Activated B cell treated with CpG ODN at 0.5 μM for 24 hours (primary cell): ENCODE data around the gene ANKRD11. TPM values are rescaled to one million over a fixed set of nuclear protein-coding genes. Genes with fewer than 3 reads are reported as not detected.

Experiments
- ATAC-seq: fragments of 200-7000 bp; cut with Tn5 transposase; one replicate; pipeline ENCODE4 v1.10.0; 2021; ENCODE audit warnings: low read depth, mild to moderate bottlenecking, moderate library complexity
- CTCF ChIA-PET: fragments of 350-600 bp; sonication (Branson Sonifier 250); formaldehyde crosslinking; loops from one replicate; lab custom pipeline; 2021; ENCODE audit warnings: antibody characterized with exemption; lab: Charles Lee
- POLR2A ChIA-PET: fragments of 350-600 bp; sonication (Branson Sonifier 250); formaldehyde crosslinking; loops from one replicate; lab custom pipeline; 2021; ENCODE audit warnings: antibody characterized with exemption; lab: Charles Lee
- DNase-seq: peaks from one replicate; pipeline ENCODE4 v3.0.0; 2022
- H3K27ac Mint-ChIP-seq: one replicate; pipeline ENCODE4 v1.8.0; 2020; ENCODE audit warnings: mixed read lengths
- H3K27me3 Mint-ChIP-seq: one replicate; pipeline ENCODE4 v1.8.0; 2021; ENCODE audit warnings: mixed read lengths
- H3K36me3 Mint-ChIP-seq: one replicate; pipeline ENCODE4 v1.8.0; 2021; ENCODE audit warnings: low read depth, mixed read lengths
- H3K4me1 Mint-ChIP-seq: one replicate; pipeline ENCODE4 v1.8.0; 2021; ENCODE audit warnings: mixed read lengths
- H3K4me3 Mint-ChIP-seq: one replicate; pipeline ENCODE4 v1.8.0; 2020; ENCODE audit warnings: mild to moderate bottlenecking, mixed read lengths
- H3K9me3 Mint-ChIP-seq: one replicate; pipeline ENCODE4 v1.8.0; 2020; ENCODE audit warnings: mixed read lengths
- CTCF ChIP-seq: fragments of 200-600 bp; IDR thresholded peaks from one replicate; pipeline ENCODE4 v1.8.0; 2022; ENCODE audit warnings: antibody characterized with exemption, mild to moderate bottlenecking
- intact Hi-C: fragments of 100-400 bp; cut with micrococcal nuclease; formaldehyde crosslinking; loops from one replicate; pipeline ENCODE4 v1.15.1; 2024
- total RNA-seq: library from RNA; stranded (reverse); gene quantifications from 2 replicates; pipeline ENCODE4 v1.2.3, GENCODE V29; 2022

ANKRD11 gene
- total RNA-seq, 1 donor from 2014 or later, result 243 TPM

- ChIA-PET CTCF (interaction anchor here (1.2 to 1.3 kb wide), 2 partner anchors 21 to 133 kb away, joined by 3 read pairs; no protein-coding TSS in a partner anchor), POLR2A (interaction anchor here (0.6 to 3.0 kb wide), 3 partner anchors 14 to 119 kb away, joined by 6 to 10 read pairs (median 8); no protein-coding TSS in a partner anchor)
- Mint-ChIP-seq H3K4me3 (no peak overlapping the region), H3K9me3 (no peaks in the 10 kb centered on the region), H3K27me3 (no peaks in the 10 kb centered on the region), H3K36me3 (peaks cover 42% of the 10 kb centered on the region), H3K27ac (no peak overlapping the region), H3K4me1 (peaks cover 88% of the 10 kb centered on the region)
- intact Hi-C loops, result loop anchor here (2.0 kb wide), 1 partner anchor 15 kb away; no protein-coding TSS in a partner anchor
- no peak for TF ChIP-seq CTCF
- no peak for DNase-seq
- no peak for ATAC-seq
Observed at GRCh38 chr16:89375686-89376085, 114.7 kb downstream of the ANKRD11 start.

- Mint-ChIP-seq H3K4me1 (peaks cover 84% of the 10 kb centered on the region), H3K4me3 (peak overlapping the region; percentile 72), H3K9me3 (no peaks in the 10 kb centered on the region), H3K36me3 (peaks cover 45% of the 10 kb centered on the region), H3K27ac (peak overlapping the region; percentile 65), H3K27me3 (no peaks in the 10 kb centered on the region)
- ChIA-PET POLR2A (interaction anchor here (0.7 to 3.0 kb wide), 4 partner anchors 10 to 122 kb away, joined by 3 to 10 read pairs (median 6); no protein-coding TSS in a partner anchor), CTCF (interaction anchor here (1.2 to 1.3 kb wide), 2 partner anchors 21 to 134 kb away, joined by 3 read pairs; no protein-coding TSS in a partner anchor)
- intact Hi-C loops, result loop anchor here (2.0 kb wide), 1 partner anchor 14 kb away; no protein-coding TSS in a partner anchor
- DNase-seq, result peak; percentile 32
- ATAC-seq, result peak; percentile 96
- TF ChIP-seq CTCF, result no peak
Observed at GRCh38 chr16:89375021-89375420, 115.3 kb downstream of the ANKRD11 start.

GRCh38 chr16:89374393-89374960, 115.9 kb downstream of the ANKRD11 start:
- H3K36me3 Mint-ChIP-seq, result peaks cover 42% of the 10 kb centered on the region
- intact Hi-C loops, result loop anchor here (2.0 kb wide), 1 partner anchor 14 kb away; no protein-coding TSS in a partner anchor
- no peaks in the 10 kb centered on the region for H3K9me3 Mint-ChIP-seq

GRCh38 chr16:89373355-89374110, 116.8 kb downstream of the ANKRD11 start:
- H3K27me3 Mint-ChIP-seq, result no peaks in the 10 kb centered on the region
- ATAC-seq (no peak), DNase-seq (no peak)
- ChIA-PET CTCF (no interaction called here), POLR2A (interaction anchor here (0.8 to 2.0 kb wide), 4 partner anchors 9 to 115 kb away, joined by 3 to 8 read pairs (median 5); no protein-coding TSS in a partner anchor)
- peaks cover 85% of the 10 kb centered on the region for H3K4me1 Mint-ChIP-seq
- peaks cover 42% of the 10 kb centered on the region for H3K36me3 Mint-ChIP-seq
- no peaks in the 10 kb centered on the region for H3K9me3 Mint-ChIP-seq
- no peak overlapping the region for H3K4me3 Mint-ChIP-seq
- H3K27ac Mint-ChIP-seq, result no peak overlapping the region
- no peak for TF ChIP-seq CTCF
- intact Hi-C loops, result loop anchor here (2.0 kb wide), 1 partner anchor 13 kb away; no protein-coding TSS in a partner anchor

More at GRCh38 chr16:89374393-89374960, 115.9 kb downstream of the ANKRD11 start:
- Mint-ChIP-seq H3K4me3 (peak overlapping the region; percentile 72), H3K4me1 (peaks cover 84% of the 10 kb centered on the region), H3K27ac (peak overlapping the region; percentile 65), H3K27me3 (no peaks in the 10 kb centered on the region)
- ChIA-PET CTCF (interaction anchor here (1.3 kb wide), 1 partner anchor 22 kb away, joined by 3 read pairs; no protein-coding TSS in a partner anchor), POLR2A (interaction anchor here (0.7 to 3.0 kb wide), 6 partner anchors 10 to 123 kb away, joined by 3 to 10 read pairs (median 6); no protein-coding TSS in a partner anchor)
- DNase-seq (no peak), ATAC-seq (no peak)
- TF ChIP-seq CTCF, result no peak
